ENCODE measurements around the gene CYP26C1. TPM values are rescaled to one million over a fixed set of nuclear protein-coding genes. Genes with fewer than 3 reads are reported as not detected.

CYP26C1 gene
- total and polyA plus RNA-seq, 8 donors, result 0.04 to 0.17 (median 0.09) TPM; not detected in 1

- FAIRE-seq (no peak), ATAC-seq (no peak), DNase-seq (no peak)
- peaks cover 0 to 3% (median 0%) of the 10 kb centered on the region in 3 donors for H3K4me1 ChIP-seq
- intact Hi-C loops (cut with DNase I), result no loop called here
- H3K36me3 ChIP-seq, result no peaks in the 10 kb centered on the region
- no peaks in the 10 kb centered on the region for H3K27me3 ChIP-seq
- 59 to 66% methylated on average over 43 to 45 of the region's 45 CpGs for WGBS, 2 donors
- H3K27ac ChIP-seq, result no peak overlapping the region
- H3K4me3 ChIP-seq, result no peak overlapping the region
- no peaks in the 10 kb centered on the region for H3K9me3 ChIP-seq
- TF ChIP-seq CTCF (IDR thresholded peaks at IDR 0.05), result no peak
Measured at GRCh38 chr10:93060887-93061593, 442 bp downstream of the CYP26C1 start.

GRCh38 chr10:93061594-93062513 is 1.3 kb downstream of the CYP26C1 start:
- DNase-seq, result no peak
- no peaks in the 10 kb centered on the region for H3K27me3 ChIP-seq

GRCh38 chr10:93062514-93063143 is 2.0 kb downstream of the CYP26C1 start:
- H3K27me3 ChIP-seq, result no peaks in the 10 kb centered on the region
- FAIRE-seq, result no peak

More at GRCh38 chr10:93061594-93062513, 1.3 kb downstream of the CYP26C1 start:
- intact Hi-C loops (cut with DNase I), result no loop called here
- Histone ChIP-seq H3K36me3 (no peaks in the 10 kb centered on the region), H3K4me3 (peak overlapping the region in 2 of 4 donors; percentile 4 to 31), H3K27ac (no peak overlapping the region), H3K4me1 (peaks cover 0 to 3% (median 0%) of the 10 kb centered on the region in 3 donors), H3K9me3 (no peaks in the 10 kb centered on the region)
- WGBS, 2 donors, result 33 to 37% methylated on average over 57 of the region's 57 CpGs
- no peak for FAIRE-seq
- ATAC-seq, result peak in 2 of 4 donors; percentile 14 to 17
- TF ChIP-seq CTCF (IDR thresholded peaks at IDR 0.05), result no peak

More at GRCh38 chr10:93062514-93063143, 2.0 kb downstream of the CYP26C1 start:
- Histone ChIP-seq H3K27ac (no peak overlapping the region), H3K36me3 (no peaks in the 10 kb centered on the region), H3K9me3 (no peaks in the 10 kb centered on the region), H3K4me1 (peaks cover 0 to 3% (median 0%) of the 10 kb centered on the region in 3 donors), H3K4me3 (peak overlapping the region in 2 of 4 donors; percentile 4 to 31)
- peak; percentile 43 to 84 (median 65) for ATAC-seq
- WGBS, 2 donors, result 22 to 24% methylated on average over 64 to 68 of the region's 68 CpGs
- intact Hi-C loops (cut with DNase I), result no loop called here
- peak in 1 of 4 donors; percentile 33 for TF ChIP-seq CTCF (IDR thresholded peaks at IDR 0.05)
- DNase-seq, result peak in 1 of 6 donors; percentile 68
